Measurements from ENCODE around the gene MYADML2. TPM values are rescaled to one million over a fixed set of nuclear protein-coding genes. Genes with fewer than 3 reads are reported as not detected.

MYADML2 gene
- polyA plus RNA-seq, 4 donors = 0.07 to 0.26 (median 0.07) TPM; not detected in 1

DNA sequence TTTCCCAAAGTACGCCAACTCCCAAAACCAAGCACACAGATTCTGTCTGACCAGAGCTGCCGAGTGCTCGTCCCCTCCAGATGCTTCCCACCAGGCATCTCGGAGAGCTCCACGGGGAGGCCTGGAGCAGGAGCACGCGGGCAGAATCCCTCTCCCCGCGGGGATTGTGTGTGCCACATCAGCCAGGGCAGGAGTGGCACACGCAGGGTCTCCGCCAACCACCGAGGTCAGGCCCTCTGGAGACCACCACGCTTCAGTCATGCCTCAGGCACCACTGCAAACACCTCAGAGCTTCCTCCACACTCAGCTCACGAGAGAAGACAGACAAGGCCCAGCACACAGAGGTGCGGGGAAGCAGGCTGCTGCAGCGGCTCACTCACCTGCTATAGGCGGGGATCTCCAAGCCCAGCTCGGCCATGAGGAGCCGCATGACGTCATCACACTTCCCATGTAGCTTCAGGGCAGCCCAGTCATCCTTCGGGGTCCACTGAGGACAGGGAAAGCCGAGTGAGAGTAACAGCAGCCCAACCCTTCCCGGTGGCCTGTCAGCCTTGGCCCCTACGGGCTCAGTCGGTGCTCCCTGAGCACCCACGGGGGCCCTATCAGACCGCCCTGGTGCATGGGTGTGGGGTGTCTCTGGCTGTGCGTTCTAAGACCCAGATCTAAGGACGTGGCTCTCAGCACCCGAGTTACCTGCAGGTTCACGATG lies 33.5 kb downstream of the MYADML2 start:
- no peak for DNase-seq (ENCODE audit: low read depth in 4 of 4, low spot score in 3 of 4)

DNA sequence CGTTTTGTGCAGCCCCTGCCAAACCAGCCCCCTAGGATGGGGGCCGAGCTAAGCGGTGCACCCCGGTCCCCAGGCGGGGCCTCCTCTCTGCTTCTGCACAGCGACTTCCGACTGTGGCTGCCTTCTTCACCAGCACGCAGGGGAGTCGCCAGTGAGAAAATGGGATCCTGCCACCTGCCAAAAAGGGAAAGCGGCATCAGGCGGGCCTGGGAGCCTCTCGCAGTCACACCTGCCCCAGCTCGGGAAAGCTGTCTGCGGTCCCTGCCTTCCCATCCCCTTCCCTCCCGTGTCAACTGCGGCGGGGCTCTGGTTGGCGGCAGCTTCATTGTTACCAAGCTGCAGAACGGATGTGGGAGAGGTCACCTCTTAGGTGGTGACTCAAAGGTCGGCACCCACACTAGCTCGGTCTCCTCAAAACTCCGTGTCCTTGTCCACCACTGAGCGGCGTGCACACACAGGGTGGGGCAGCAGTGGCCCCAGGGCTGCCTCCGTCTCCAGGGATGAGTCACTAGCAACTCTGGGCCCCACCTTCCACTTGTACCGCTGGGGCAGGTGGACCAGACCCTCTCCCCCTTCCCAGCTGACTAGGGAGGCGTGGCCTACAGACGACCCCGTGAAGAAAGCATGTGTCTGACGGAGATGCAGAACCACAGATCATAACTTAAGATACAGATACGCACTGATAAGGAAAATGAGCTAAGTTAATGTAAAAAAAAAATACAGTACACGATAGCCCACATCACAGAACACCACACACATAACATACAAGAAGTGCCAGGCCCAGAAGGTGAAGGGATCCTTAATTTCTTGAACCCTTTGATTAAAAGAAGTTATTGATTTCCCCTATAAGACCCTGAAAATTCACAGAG lies 34.4 kb downstream of the MYADML2 start:
- no peak for DNase-seq (ENCODE audit: low read depth in 4 of 4, low spot score in 3 of 4)

- DNase-seq (ENCODE audit: low read depth in 4 of 4, low spot score in 3 of 4) = no peak
Observed at GRCh38 chr17:81911969-81912368, 35.1 kb downstream of the MYADML2 start.

GRCh38 chr17:81911277-81911961 lies 35.6 kb downstream of the MYADML2 start, which contains the start of gene PCYT2:
Gene PCYT2, minus strand, starts transcription at chr17:81911399. Its CDS starts 44 bp downstream, at chr17:81911355.
- DNase-seq (ENCODE audit: low read depth in 4 of 4, low spot score in 3 of 4) = peak in 3 of 4 donors; percentile 64 to 79 (median 72)

GRCh38 chr17:81910840-81911276 lies 36.2 kb downstream of the MYADML2 start:
- no peak for DNase-seq (ENCODE audit: low read depth in 4 of 4, low spot score in 3 of 4)

DNA sequence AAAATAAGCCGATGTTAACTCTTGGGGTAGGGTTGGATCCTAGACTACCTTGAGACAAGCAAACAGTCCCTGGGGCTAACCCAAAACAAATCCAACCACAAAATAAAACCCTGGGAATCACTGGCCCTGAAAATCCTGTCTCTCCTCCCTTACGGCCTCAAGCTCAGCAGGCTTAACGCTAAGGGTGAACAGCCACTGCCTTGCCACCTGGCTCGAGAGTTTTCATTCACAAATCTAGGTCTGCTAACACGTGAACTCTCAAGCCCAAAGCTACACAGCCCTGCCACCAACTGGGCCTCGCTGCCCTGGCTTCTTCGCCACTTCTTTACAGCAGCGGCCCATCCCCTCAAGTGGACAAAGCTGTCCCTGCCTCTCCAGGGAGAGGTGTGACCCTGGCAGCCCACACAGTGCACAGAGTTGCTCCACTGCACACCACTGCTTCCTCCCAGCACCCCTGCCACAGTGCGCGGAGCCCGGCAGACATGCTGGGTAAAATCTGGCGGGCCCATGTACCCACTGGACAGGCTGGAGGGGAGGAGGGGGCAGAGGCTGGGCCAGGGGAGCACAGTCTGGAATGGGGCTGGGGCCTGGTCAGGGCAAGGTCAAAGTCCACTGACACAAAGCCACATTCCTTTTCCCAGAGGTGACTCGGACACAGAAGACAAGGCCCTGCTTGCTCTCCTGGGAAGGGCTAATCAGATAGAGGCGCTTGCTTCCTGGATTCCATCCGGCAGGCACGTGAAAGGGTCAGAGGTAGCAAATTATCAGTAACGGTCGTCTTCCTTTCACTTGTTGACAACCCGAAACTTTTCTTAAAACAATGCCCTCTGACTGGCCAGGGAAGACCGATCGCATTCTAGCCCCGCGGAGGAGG lies 36.8 kb downstream of the MYADML2 start:
- no peak for DNase-seq (ENCODE audit: low read depth in 4 of 4, low spot score in 3 of 4)

DNA sequence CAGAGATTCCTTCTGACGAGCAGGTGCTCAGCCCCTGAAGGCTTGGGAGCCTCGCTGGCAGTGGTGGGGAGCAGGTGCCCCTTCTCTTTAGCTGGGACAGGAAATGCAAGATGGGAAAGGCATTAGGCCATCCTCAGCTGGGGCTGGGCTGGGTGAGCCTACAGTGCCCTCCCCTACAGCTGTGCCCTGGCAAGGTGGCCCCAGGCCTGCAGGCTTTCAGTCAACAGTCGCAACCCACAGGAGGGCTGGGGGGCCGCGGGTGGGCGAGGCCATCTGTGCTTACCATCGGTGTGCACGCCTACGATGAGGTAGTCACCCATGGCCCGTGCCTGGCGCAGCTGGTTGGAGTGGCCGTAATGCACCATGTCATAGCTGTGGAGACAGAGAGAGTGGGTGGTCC lies 37.8 kb downstream of the MYADML2 start:
- DNase-seq (ENCODE audit: low read depth in 4 of 4, low spot score in 3 of 4) = no peak

GRCh38 chr17:81908793-81909192 lies 38.2 kb downstream of the MYADML2 start:
- DNase-seq (ENCODE audit: low read depth in 4 of 4, low spot score in 3 of 4) = no peak

GRCh38 chr17:81907219-81908145 lies 39.6 kb downstream of the MYADML2 start:
- no peak for DNase-seq (ENCODE audit: low read depth in 4 of 4, low spot score in 3 of 4)

DNA sequence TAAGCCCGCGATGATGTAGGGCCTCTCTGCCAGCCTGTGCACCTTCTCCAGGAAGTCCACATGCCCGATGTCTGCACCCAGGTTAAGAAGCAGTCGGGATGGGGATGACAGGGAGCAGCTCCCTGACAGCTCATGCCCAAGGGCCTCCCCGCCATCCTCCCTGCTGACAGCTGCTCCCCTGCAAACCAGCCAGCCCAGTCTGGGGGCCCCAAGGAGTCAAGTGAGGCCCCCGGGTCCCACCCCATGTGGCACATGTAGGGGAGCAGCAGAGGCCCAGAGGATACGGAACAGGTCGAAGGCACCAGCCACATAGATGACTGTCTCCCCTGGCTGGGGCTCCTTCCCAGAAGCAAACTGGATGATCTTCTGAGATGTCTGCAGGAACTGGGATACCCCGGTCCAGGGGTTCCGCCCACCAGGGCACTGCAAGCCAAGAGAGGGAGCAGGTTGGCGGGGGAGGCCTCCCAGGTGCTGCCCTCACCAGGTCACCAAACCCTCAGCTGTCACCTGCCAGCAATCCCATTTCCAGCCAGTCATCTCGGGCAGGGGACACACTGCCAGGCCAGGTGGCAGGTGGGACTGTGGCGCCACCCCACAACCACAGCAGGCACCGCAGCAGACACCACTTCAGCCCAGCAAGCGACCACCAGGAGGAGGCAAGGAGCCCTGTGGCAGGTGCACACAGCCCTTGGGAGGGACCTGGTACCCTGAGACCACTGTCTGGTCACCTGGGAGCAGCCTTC lies 40.4 kb downstream of the MYADML2 start:
- no peak for DNase-seq (ENCODE audit: low read depth in 4 of 4, low spot score in 3 of 4)

DNA sequence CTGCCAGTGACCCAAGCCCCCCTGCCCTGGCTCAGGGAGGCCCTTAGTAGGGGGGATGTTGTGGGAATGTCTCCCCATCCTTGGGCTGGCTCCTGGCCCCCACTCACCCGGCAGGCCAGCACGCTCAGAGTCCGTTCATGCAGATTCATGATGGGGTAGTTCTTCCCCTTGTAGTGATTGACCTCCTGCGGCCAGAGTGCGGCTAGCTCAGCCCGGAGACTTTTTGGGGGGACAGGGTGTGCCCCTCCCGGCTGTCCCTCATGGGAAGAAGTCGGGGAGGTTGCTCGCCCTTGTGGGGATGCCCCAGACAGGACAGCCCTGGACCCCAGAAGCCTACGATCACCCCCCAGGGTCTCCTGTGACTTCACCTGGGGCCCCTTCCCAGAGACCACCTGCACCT lies 41.0 kb downstream of the MYADML2 start:
- DNase-seq (ENCODE audit: low read depth in 4 of 4, low spot score in 3 of 4) = no peak

DNA sequence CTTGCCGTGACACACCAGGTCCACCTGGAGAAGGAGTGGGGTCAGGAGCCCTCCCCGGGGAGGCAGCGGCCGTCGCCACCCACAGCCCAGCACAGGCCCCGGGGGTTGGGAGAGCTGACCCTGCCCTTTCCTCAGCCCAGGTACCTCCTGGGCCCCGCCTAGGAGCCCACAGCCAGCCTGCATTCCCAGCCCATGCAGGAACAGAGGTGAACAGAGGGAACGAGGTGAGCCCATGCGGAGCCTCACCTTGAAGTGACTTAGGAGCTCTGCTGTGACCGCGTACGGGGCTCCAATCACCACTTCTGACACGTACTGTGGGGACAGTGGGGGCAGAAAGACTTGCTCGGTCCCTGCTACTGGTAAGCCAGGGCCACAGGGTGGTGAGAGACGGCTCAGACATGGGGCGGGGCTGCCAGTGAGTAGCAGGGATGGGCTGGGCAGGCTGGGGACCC lies 41.6 kb downstream of the MYADML2 start:
- DNase-seq (ENCODE audit: low read depth in 4 of 4, low spot score in 3 of 4) = no peak

DNA sequence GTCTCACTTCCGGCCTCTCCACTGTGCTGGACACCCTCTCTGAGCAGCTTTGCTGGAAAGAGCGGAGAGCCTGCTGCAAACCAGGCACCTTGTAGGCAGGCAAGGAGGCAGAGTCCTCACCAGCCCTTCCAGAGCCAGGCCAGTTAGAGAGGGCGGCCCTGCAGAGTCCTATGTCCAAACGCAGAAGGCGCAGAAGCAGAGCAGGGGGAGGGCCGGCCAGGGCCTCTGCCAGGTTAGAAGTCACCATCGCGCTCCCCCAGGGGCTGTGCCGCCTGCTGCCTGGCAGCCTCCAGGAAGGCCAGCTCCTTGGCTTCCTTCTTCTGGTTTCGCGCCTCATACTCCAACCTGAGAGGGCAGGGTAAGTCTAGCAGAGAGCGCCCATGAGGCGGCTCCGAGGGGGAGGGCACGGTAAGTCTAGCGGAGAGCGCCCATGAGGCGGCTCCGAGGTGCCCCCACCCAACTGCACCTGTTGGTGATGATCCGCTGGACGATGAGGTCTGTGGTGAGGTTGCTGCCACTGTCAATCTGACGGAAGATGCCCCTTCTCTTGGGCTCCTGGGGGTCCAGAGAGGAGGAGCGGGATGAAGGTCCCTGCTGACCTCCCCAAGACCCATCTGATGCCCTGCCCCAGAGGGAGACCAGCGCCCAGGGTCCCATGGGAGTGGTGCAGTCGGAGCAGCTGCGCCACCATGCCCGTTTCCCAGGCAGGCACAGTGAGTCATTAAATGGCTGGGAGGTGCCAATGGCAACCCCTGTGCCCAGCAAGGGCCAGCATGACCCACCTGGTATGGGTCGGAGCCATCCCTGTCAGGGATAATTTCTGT lies 42.2 kb downstream of the MYADML2 start:
- DNase-seq (ENCODE audit: low read depth in 4 of 4, low spot score in 3 of 4) = no peak

DNA sequence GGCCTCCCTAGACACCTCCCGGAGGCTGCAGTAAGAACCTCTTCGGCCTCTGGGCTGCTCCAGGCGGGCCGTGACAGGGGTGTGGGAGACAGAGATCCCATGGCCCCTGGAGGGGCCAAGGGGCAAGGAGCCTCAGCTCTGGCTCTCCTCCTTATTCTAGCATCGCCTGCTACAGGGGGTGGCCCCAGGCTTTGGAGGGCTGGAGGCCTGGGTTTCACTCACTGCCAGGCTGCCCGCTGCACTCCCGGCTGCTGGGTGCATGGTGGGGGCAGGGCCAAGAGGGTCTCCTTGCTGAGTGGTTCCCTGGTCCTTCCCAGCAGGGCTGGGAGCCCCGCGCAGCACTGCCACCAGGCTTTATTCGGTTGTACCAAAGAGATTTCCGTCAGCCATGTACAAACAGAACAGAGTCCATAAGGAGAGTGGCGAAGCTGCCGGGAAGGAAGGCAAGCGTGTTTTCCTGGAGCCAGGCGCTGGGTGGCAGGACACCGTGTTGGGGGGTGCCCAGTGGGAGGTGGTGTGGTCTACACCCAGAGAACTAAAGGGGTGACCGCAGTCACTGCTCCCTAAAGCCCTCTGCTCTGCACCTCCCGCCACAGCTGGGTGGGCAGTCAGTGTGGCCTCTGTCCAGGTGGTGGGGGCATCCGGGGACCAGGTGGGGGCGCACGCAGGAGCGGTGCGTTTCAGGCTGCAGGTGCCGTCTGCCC lies 43.0 kb downstream of the MYADML2 start:
- DNase-seq (ENCODE audit: low read depth in 4 of 4, low spot score in 3 of 4) = no peak

DNA sequence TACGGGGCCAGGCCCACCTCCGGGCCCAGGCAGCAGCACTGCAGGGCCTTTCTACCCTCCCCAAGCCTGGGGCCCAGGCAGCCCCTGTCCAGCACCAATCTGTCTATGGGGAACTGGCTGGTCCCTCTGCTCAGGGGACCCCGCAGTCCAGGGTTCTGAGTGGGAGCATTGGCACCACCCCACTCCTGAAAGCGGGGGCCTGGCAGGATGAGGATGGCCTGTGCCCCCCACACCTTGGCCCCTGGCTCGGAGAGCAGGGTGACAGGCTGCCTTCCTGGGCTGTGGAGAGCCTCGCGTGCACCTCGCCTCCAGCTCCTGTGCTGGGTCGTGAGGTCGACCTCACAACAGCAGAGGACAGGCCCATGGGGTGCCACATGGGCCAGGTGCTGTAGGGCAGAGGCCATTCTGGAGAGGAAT lies 43.6 kb downstream of the MYADML2 start:
- DNase-seq (ENCODE audit: low read depth in 4 of 4, low spot score in 3 of 4) = no peak

- DNase-seq (ENCODE audit: low read depth in 4 of 4, low spot score in 3 of 4) = no peak
Observed at GRCh38 chr17:81902653-81903414, 44.2 kb downstream of the MYADML2 start.

Data from left renal pelvis (tissue), 4 donors.